Measurements from ENCODE around the gene SPANXA1.
"Not testable (repeated sequence)": the region's sequence is repeated elsewhere in the genome, so short reads cannot be mapped to it uniquely, and the experiment has no call there.

SPANXA1 gene

GRCh38 chrX:141584638-141585037 is at the start of gene SPANXA1:
TSS of gene SPANXA1 (minus strand) at chrX:141584738. CDS start at chrX:141584678, 60 bp downstream.
- H3K9me3 ChIP-seq (ENCODE audit: insufficient read depth, low read length); H4K20me1 ChIP-seq (ENCODE audit: low read depth, low read length); H3K36me3 ChIP-seq (ENCODE audit: low read length); H3K9me2 ChIP-seq (replicated peaks; ENCODE audit: insufficient read depth, low read length); H3K27ac ChIP-seq (ENCODE audit: low read depth, low read length); H3K4me2 ChIP-seq (ENCODE audit: low read depth, low read length, poor library complexity, severe bottlenecking); H2AFZ ChIP-seq (ENCODE audit: low read depth, low read length, severe bottlenecking); H3F3A ChIP-seq (ENCODE audit: insufficient read depth); H3K27me3 ChIP-seq (ENCODE audit: low read length); H3K4me3 ChIP-seq (ENCODE audit: insufficient read depth, low read length, poor library complexity, severe bottlenecking); H3K79me2 ChIP-seq (ENCODE audit: insufficient read depth, low read length); H3K9ac ChIP-seq (ENCODE audit: low read length): not testable (repeated sequence)

- H3K9me2 ChIP-seq (replicated peaks; ENCODE audit: insufficient read depth, low read length): no peaks in the 10 kb centered on the region
- H2AFZ ChIP-seq (ENCODE audit: low read depth, low read length, severe bottlenecking): no peak overlapping the region
- no peaks in the 10 kb centered on the region for H3K79me2 ChIP-seq (ENCODE audit: insufficient read depth, low read length)
- no peaks in the 10 kb centered on the region for H3K27me3 ChIP-seq (ENCODE audit: low read length)
- H3K9ac ChIP-seq (ENCODE audit: low read length): no peak overlapping the region
- no peak for TF ChIP-seq EZH2phosphoT487 (conservative IDR thresholded peaks at IDR 0.05; ENCODE audit: low read length)
- H3F3A ChIP-seq (ENCODE audit: insufficient read depth): no peaks in the 10 kb centered on the region
- no peaks in the 10 kb centered on the region for H3K9me3 ChIP-seq (ENCODE audit: insufficient read depth, low read length)
- no peak overlapping the region for H3K27ac ChIP-seq (ENCODE audit: low read depth, low read length)
- H4K20me1 ChIP-seq (ENCODE audit: low read depth, low read length): no peaks in the 10 kb centered on the region
- no peak overlapping the region for H3K4me3 ChIP-seq (ENCODE audit: insufficient read depth, low read length, poor library complexity, severe bottlenecking)
- H3K4me2 ChIP-seq (ENCODE audit: low read depth, low read length, poor library complexity, severe bottlenecking): no peak overlapping the region
- no peaks in the 10 kb centered on the region for H3K36me3 ChIP-seq (ENCODE audit: low read length)
These were observed 47.6 kb upstream of the SPANXA1 start for GRCh38 chrX:141632124-141632523.

GRCh38 chrX:141619336-141619735 is 34.8 kb upstream of the SPANXA1 start:
- no peaks in the 10 kb centered on the region for H3K9me2 ChIP-seq (replicated peaks; ENCODE audit: insufficient read depth, low read length)

GRCh38 chrX:141609111-141609510 is 24.6 kb upstream of the SPANXA1 start:
- H3K27ac ChIP-seq (ENCODE audit: low read depth, low read length): no peak overlapping the region
- no peaks in the 10 kb centered on the region for H3K27me3 ChIP-seq (ENCODE audit: low read length)
- no peaks in the 10 kb centered on the region for H3K9me2 ChIP-seq (replicated peaks; ENCODE audit: insufficient read depth, low read length)
- H2AFZ ChIP-seq (ENCODE audit: low read depth, low read length, severe bottlenecking): no peak overlapping the region
- H3K9ac ChIP-seq (ENCODE audit: low read length): no peak overlapping the region
- H3K4me3 ChIP-seq (ENCODE audit: insufficient read depth, low read length, poor library complexity, severe bottlenecking): no peak overlapping the region
- H3K36me3 ChIP-seq (ENCODE audit: low read length): no peaks in the 10 kb centered on the region
- no peak for TF ChIP-seq EZH2phosphoT487 (conservative IDR thresholded peaks at IDR 0.05; ENCODE audit: low read length)
- TF ChIP-seq CTCF (IDR thresholded peaks at IDR 0.05; ENCODE audit: insufficient read depth, low read length, poor library complexity, severe bottlenecking): no peak
- no peaks in the 10 kb centered on the region for H3K79me2 ChIP-seq (ENCODE audit: insufficient read depth, low read length)
- no peaks in the 10 kb centered on the region for H3F3A ChIP-seq (ENCODE audit: insufficient read depth)
- no peak overlapping the region for H3K4me2 ChIP-seq (ENCODE audit: low read depth, low read length, poor library complexity, severe bottlenecking)
- H4K20me1 ChIP-seq (ENCODE audit: low read depth, low read length): no peaks in the 10 kb centered on the region
- H3K9me3 ChIP-seq (ENCODE audit: insufficient read depth, low read length): no peaks in the 10 kb centered on the region

More at GRCh38 chrX:141619336-141619735, 34.8 kb upstream of the SPANXA1 start:
- H3K9me3 ChIP-seq (ENCODE audit: insufficient read depth, low read length): no peaks in the 10 kb centered on the region
- H4K20me1 ChIP-seq (ENCODE audit: low read depth, low read length): no peaks in the 10 kb centered on the region
- no peak overlapping the region for H3K4me3 ChIP-seq (ENCODE audit: insufficient read depth, low read length, poor library complexity, severe bottlenecking)
- no peaks in the 10 kb centered on the region for H3K79me2 ChIP-seq (ENCODE audit: insufficient read depth, low read length)
- no peaks in the 10 kb centered on the region for H3K36me3 ChIP-seq (ENCODE audit: low read length)
- no peak overlapping the region for H3K27ac ChIP-seq (ENCODE audit: low read depth, low read length)
- H3F3A ChIP-seq (ENCODE audit: insufficient read depth): no peaks in the 10 kb centered on the region
- H3K27me3 ChIP-seq (ENCODE audit: low read length): no peaks in the 10 kb centered on the region
- no peak overlapping the region for H2AFZ ChIP-seq (ENCODE audit: low read depth, low read length, severe bottlenecking)
- no peak overlapping the region for H3K4me2 ChIP-seq (ENCODE audit: low read depth, low read length, poor library complexity, severe bottlenecking)
- H3K9ac ChIP-seq (ENCODE audit: low read length): no peak overlapping the region
- TF ChIP-seq EZH2phosphoT487 (conservative IDR thresholded peaks at IDR 0.05; ENCODE audit: low read length): no peak
- no peak for TF ChIP-seq CTCF (IDR thresholded peaks at IDR 0.05; ENCODE audit: insufficient read depth, low read length, poor library complexity, severe bottlenecking)

GRCh38 chrX:141589408-141589807 is 4.9 kb upstream of the SPANXA1 start, which contains the start of gene SPANXA2:
TSS of gene SPANXA2 (plus strand) at chrX:141589708. CDS start at chrX:141589768, 60 bp downstream.
- H3F3A ChIP-seq (ENCODE audit: insufficient read depth); H3K4me3 ChIP-seq (ENCODE audit: insufficient read depth, low read length, poor library complexity, severe bottlenecking); H3K27me3 ChIP-seq (ENCODE audit: low read length); H4K20me1 ChIP-seq (ENCODE audit: low read depth, low read length); H3K27ac ChIP-seq (ENCODE audit: low read depth, low read length); H2AFZ ChIP-seq (ENCODE audit: low read depth, low read length, severe bottlenecking); H3K9ac ChIP-seq (ENCODE audit: low read length); H3K79me2 ChIP-seq (ENCODE audit: insufficient read depth, low read length); H3K4me2 ChIP-seq (ENCODE audit: low read depth, low read length, poor library complexity, severe bottlenecking); H3K36me3 ChIP-seq (ENCODE audit: low read length); H3K9me3 ChIP-seq (ENCODE audit: insufficient read depth, low read length); H3K9me2 ChIP-seq (replicated peaks; ENCODE audit: insufficient read depth, low read length): not testable (repeated sequence)

- H4K20me1 ChIP-seq (ENCODE audit: low read depth, low read length); H3K79me2 ChIP-seq (ENCODE audit: insufficient read depth, low read length); H3K36me3 ChIP-seq (ENCODE audit: low read length); H3K27ac ChIP-seq (ENCODE audit: low read depth, low read length); H3K9me2 ChIP-seq (replicated peaks; ENCODE audit: insufficient read depth, low read length); H3K9ac ChIP-seq (ENCODE audit: low read length); H3F3A ChIP-seq (ENCODE audit: insufficient read depth); H3K4me3 ChIP-seq (ENCODE audit: insufficient read depth, low read length, poor library complexity, severe bottlenecking); H2AFZ ChIP-seq (ENCODE audit: low read depth, low read length, severe bottlenecking); H3K27me3 ChIP-seq (ENCODE audit: low read length); H3K4me2 ChIP-seq (ENCODE audit: low read depth, low read length, poor library complexity, severe bottlenecking); H3K9me3 ChIP-seq (ENCODE audit: insufficient read depth, low read length): not testable (repeated sequence)
These were observed 42.0 kb downstream of the SPANXA1 start for GRCh38 chrX:141542551-141542950.
